GM12878 (cell line): ENCODE data around the gene RAB30. TPM values are rescaled to one million over a fixed set of nuclear protein-coding genes. Genes with fewer than 3 reads are reported as not detected.

Experiments used
- ATAC-seq: fragments of 200-7000 bp; cut with Tn5 transposase; 3 replicates; pipeline ENCODE4 v1.9.1; 2020; ENCODE audit warnings: mild to moderate bottlenecking, moderate library complexity
- BruUV-seq: library from RNA; stranded (reverse); fragments of 400-500 nt; replicated peaks from 2 replicates; lab custom pipeline; 2021; lab: Mats Ljungman, UMichigan
- CTCF ChIA-PET: fragments of 300-600 bp; sonication (Branson Sonifier 250); formaldehyde crosslinking; extraction: SDS; loops from one replicate; lab custom pipeline; 2021; ENCODE audit warnings: inconsistent platforms; lab: Yijun Ruan, JAX
- POLR2A ChIA-PET: fragments of 350-600 bp; formaldehyde crosslinking; extraction: SDS; loops from one replicate; lab custom pipeline; 2021; ENCODE audit warnings: inconsistent platforms; lab: Charles Lee
- RAD21 ChIA-PET: fragments of 300-600 bp; sonication (Branson Sonifier 250); formaldehyde crosslinking; loops from one replicate; lab custom pipeline; 2023; ENCODE audit warnings: antibody characterized with exemption; ENCODE audit not compliant: unreplicated experiment; lab: Charles Lee
- SMC1A ChIA-PET: fragments of 300-600 bp; sonication (Branson Sonifier 250); formaldehyde crosslinking; loops from one replicate; lab custom pipeline; 2023; ENCODE audit not compliant: unreplicated experiment, uncharacterized antibody; lab: Charles Lee
- DNase-seq: peaks from one replicate; pipeline ENCODE4 v3.0.0-alpha.2; 2011; ENCODE audit warnings: low read depth, low spot score
- FAIRE-seq: peaks from 3 replicates; lab custom pipeline; 2011; peaks lifted over from hg19 to GRCh38; lab: Jason Lieb, UNC
- H2AFZ ChIP-seq: 2 replicates; pipeline ENCODE4 v1.6.0; 2011; ENCODE audit warnings: low read depth, low read length, control low read depth; ENCODE audit not compliant: control insufficient read depth
- H3K27ac ChIP-seq: 2 replicates; pipeline ENCODE4 v1.5.1; 2011; ENCODE audit warnings: control low read depth; ENCODE audit not compliant: control insufficient read depth, insufficient read depth
- H3K27me3 ChIP-seq, 2 experiments: replicated peaks in 1 of 2; 2 replicates each; pipeline versions ENCODE4 v1.6.0 to v1.6.1; 2011; ENCODE audit warnings: low read length in 1 of 2; ENCODE audit not compliant: control insufficient read depth in 2 of 2, insufficient read depth in 2 of 2
- H3K36me3 ChIP-seq, 2 experiments: 2 replicates each; pipeline ENCODE4 v1.5.1; 2011; ENCODE audit warnings: low read length in 1 of 2; ENCODE audit not compliant: control insufficient read depth in 2 of 2, insufficient read depth in 2 of 2
- H3K4me1 ChIP-seq: 2 replicates; pipeline ENCODE4 v1.6.1; 2011; ENCODE audit warnings: mild to moderate bottlenecking, low read length, moderate library complexity, mixed read lengths; ENCODE audit not compliant: control insufficient read depth, insufficient read depth
- H3K4me2 ChIP-seq: 2 replicates; pipeline ENCODE4 v1.6.0; 2011; ENCODE audit warnings: control low read depth; ENCODE audit not compliant: control insufficient read depth, insufficient read depth
- H3K4me3 ChIP-seq: fragments of 200-600 bp; sonication (generic); 2 replicates; pipeline ENCODE4 v1.5.1; 2016
- H3K79me2 ChIP-seq: 2 replicates; pipeline ENCODE4 v1.6.0; 2011; ENCODE audit warnings: low read length; ENCODE audit not compliant: control insufficient read depth, insufficient read depth
- H3K9ac ChIP-seq: 2 replicates; pipeline ENCODE4 v1.8.0; 2011; ENCODE audit warnings: low read length, control low read depth, mixed read lengths; ENCODE audit not compliant: control insufficient read depth, insufficient read depth
- H3K9me3 ChIP-seq: replicated peaks from 3 replicates; pipeline ENCODE4 v1.5.1; 2011; ENCODE audit warnings: mild to moderate bottlenecking, low read length; ENCODE audit not compliant: control insufficient read depth, insufficient read depth
- H4K20me1 ChIP-seq: 2 replicates; pipeline ENCODE4 v1.6.0; 2011; ENCODE audit not compliant: control insufficient read depth, insufficient read depth
- BCLAF1 ChIP-seq: fragments of 450-650 bp; IDR thresholded peaks from 2 replicates; pipeline ENCODE4 v1.6.1; 2017; ENCODE audit warnings: antibody characterized with exemption, mild to moderate bottlenecking, moderate library complexity
- CEBPZ ChIP-seq: fragments of 150-350 bp; IDR thresholded peaks from 2 replicates; pipeline ENCODE4 v1.6.1; 2016; ENCODE audit warnings: low read depth, low read length
- CREB1 ChIP-seq: IDR thresholded peaks from 2 replicates; pipeline ENCODE4 v1.6.1; 2012; ENCODE audit warnings: low read depth, mild to moderate bottlenecking, inconsistent platforms
- EED ChIP-seq: sonication (generic); IDR thresholded peaks from 2 replicates; pipeline ENCODE4 v1.6.1; 2016; ENCODE audit warnings: antibody characterized with exemption, low read depth
- ETV6 ChIP-seq, 2 experiments: fragments of 450-650 bp in 1 of 2; IDR thresholded peaks in 1 of 2; conservative IDR thresholded peaks in 1 of 2; 2 replicates each; pipeline ENCODE4 v1.6.1; 2014; ENCODE audit warnings: antibody characterized with exemption in 1 of 2, borderline replicate concordance in 1 of 2, low read depth in 1 of 2, mild to moderate bottlenecking in 1 of 2, moderate library complexity in 1 of 2
- FOS ChIP-seq: IDR thresholded peaks from 3 replicates; pipeline ENCODE4 v1.6.1; 2011; ENCODE audit warnings: borderline replicate concordance; ENCODE audit not compliant: insufficient read length; ENCODE audit errors: extremely low read depth
- JUNB ChIP-seq: IDR thresholded peaks from 2 replicates; pipeline ENCODE4 v1.6.1; 2016; ENCODE audit warnings: antibody characterized with exemption, mild to moderate bottlenecking
- NR2C1 ChIP-seq: fragments of 450-650 bp; IDR thresholded peaks from 2 replicates; pipeline ENCODE4 v1.6.1; 2017; ENCODE audit warnings: antibody characterized with exemption, mild to moderate bottlenecking, moderate library complexity
- POLR2A ChIP-seq: IDR thresholded peaks from 2 replicates; pipeline ENCODE4 v1.6.1; 2011; ENCODE audit warnings: low read depth, mild to moderate bottlenecking, low read length
- REST ChIP-seq: IDR thresholded peaks from 2 replicates; pipeline ENCODE4 v1.6.1; 2012; ENCODE audit warnings: mild to moderate bottlenecking, low read depth, low read length
- SMC3 ChIP-seq: IDR thresholded peaks from 2 replicates; pipeline ENCODE4 v1.6.1; 2011; ENCODE audit warnings: low read length, improper control_type of control experiment, borderline replicate concordance
- TARDBP ChIP-seq: IDR thresholded peaks from 2 replicates; pipeline ENCODE4 v1.6.1; 2016; ENCODE audit warnings: borderline replicate concordance
- ZBED1 ChIP-seq: IDR thresholded peaks from 2 replicates; pipeline ENCODE4 v1.6.1; 2016; ENCODE audit warnings: borderline replicate concordance
- WGBS: methylation state at CpG from one replicate; pipeline ENCODE4 v1.1.6; 2016; ENCODE audit warnings: low lambda C conversion rate; ENCODE audit not compliant: insufficient replicate concordance, insufficient coverage; ENCODE audit errors: missing lambda C conversion rate; 5-methylcytosine and 5-hydroxymethylcytosine counted together
- in situ Hi-C: fragments of 300-500 bp; cut with MboI; formaldehyde crosslinking; loops from 9 replicates; pipeline ENCODE4 v1.14.3; 2018; ENCODE audit warnings: mixed read lengths
- intact Hi-C: fragments of 100-400 bp; cut with micrococcal nuclease; formaldehyde crosslinking; loops from one replicate; pipeline ENCODE4 v1.14.2; 2022; ENCODE audit not compliant: unreplicated experiment
- polyA plus RNA-seq, 11 experiments: library from polyadenylated mRNA; depleted of rRNA in 4 of 11; unstranded in 6 of 11; stranded (reverse) in 5 of 11; fragments of >200 nt; fragmentation: Nextera tagmentation in 4 of 11; fragmentation: Illumina TruSeq in 1 of 11; extraction: Ambion mirVana in 4 of 11; extraction: Trizol in 1 of 11; gene quantifications; 1 replicate in 1 of 11; 2 replicates in 10 of 11; pipeline versions ENCODE4 v1.2.1 to v1.2.3, GENCODE V29; 2011 to 2016; ENCODE audit warnings: inconsistent platforms in 2 of 11, missing spikeins in 2 of 11, low read depth in 1 of 11
- total RNA-seq, 4 experiments: library from RNA; depleted of rRNA in 3 of 4; stranded (reverse); fragments of >200 nt in 3 of 4; fragmentation: Illumina TruSeq in 1 of 4; extraction: Trizol in 1 of 4; gene quantifications; 2 replicates each; pipeline versions ENCODE4 v1.2.1 to v1.2.3, GENCODE V29; 2013 to 2021

RAB30 gene
- total and polyA plus RNA-seq, 10 of the 15 experiments (the other 5 are each of a cell fraction or from before 2014, with no cell fraction given): 9.8 to 26.7 (median 19.2) TPM

- peaks cover 0 to 4% of the 10 kb centered on the region in 2 experiments; a peak in 2 of 4 replicates for H3K36me3 ChIP-seq
- H3K27ac ChIP-seq: peak overlapping the region; percentile 96
- SMC1A ChIA-PET: interaction anchor here (0.6 to 9.2 kb wide), 25 partner anchors 9 to 158 kb away, joined by 3 to 138 read pairs (median 8); partner anchors contain the start of genes PCF11 and RAB30
- RAD21 ChIA-PET: interaction anchor here (0.8 to 7.3 kb wide), 22 partner anchors 10 to 187 kb away, joined by 3 to 96 read pairs (median 4); partner anchors contain the start of genes DDIAS, PCF11, PRCP and RAB30
- H3K9ac ChIP-seq: peak overlapping the region; percentile 71
- H3K27me3 ChIP-seq: no peaks in the 10 kb centered on the region
- WGBS: 2% methylated on average over 4 of the region's 4 CpGs
- H4K20me1 ChIP-seq: no peaks in the 10 kb centered on the region
- CTCF ChIA-PET: interaction anchor here (0.6 to 2.5 kb wide), 9 partner anchors 9 to 104 kb away, joined by 3 to 21 read pairs (median 5); partner anchors contain the start of gene RAB30
- POLR2A ChIA-PET: interaction anchor here (0.7 to 12.1 kb wide), 14 partner anchors 9 to 160 kb away, joined by 3 to 142 read pairs (median 8); partner anchors contain the start of genes DDIAS, PCF11 and RAB30
- intact Hi-C loops: loop anchor here (2.0 to 5.0 kb wide), 2 partner anchors 55 to 225 kb away; partner anchors contain the start of gene CCDC90B
- H2AFZ ChIP-seq: no peak overlapping the region
- H3K79me2 ChIP-seq: peaks cover 55% of the 10 kb centered on the region
- H3K9me3 ChIP-seq: peaks cover 33% of the 10 kb centered on the region
- no TSS peak for BruUV-seq
- ATAC-seq: peak; percentile 76
- peak overlapping the region; percentile 84 for H3K4me2 ChIP-seq
- peaks cover 40% of the 10 kb centered on the region for H3K4me1 ChIP-seq
- in situ Hi-C loops: no loop called here
- H3K4me3 ChIP-seq: peak overlapping the region; percentile 66
- peak; percentile 92 for DNase-seq
- FAIRE-seq: peak; percentile 83
- TF ChIP-seq TARDBP (no peak), REST (no peak), EED (0 out of 2 replicates have a peak, but pooled peaks have one; percentile 21), CREB1 (peak; percentile 36; the same call in 1 of the 2 replicates), ETV6 (conservative IDR thresholded peaks at IDR 0.05 in 1 of 2, IDR thresholded peaks at IDR 0.05 in 1 of 2; ENCODE audit: borderline replicate concordance in 1 of 2, low read depth in 1 of 2) (peak in 1 of 2 experiments; percentile 91; a peak in 2 of 4 replicates), CEBPZ (no peak), BCLAF1 (no peak), FOS (no peak), SMC3 (no peak), JUNB (peak; percentile 27; the same call in 1 of the 2 replicates), NR2C1 (no peak), ZBED1 (peak; percentile 62; the same call in 1 of the 2 replicates), POLR2A (no peak)
Measured at GRCh38 chr11:83061883-83062282, 9.8 kb downstream of the RAB30 start.
